SK-N-MC (cell line): ENCODE data around the gene BSPRY.

Source experiments
- EZH2 ChIP-seq: fragments of 200-600 bp; sonication (generic); IDR thresholded peaks from one replicate; pipeline ENCODE4 v1.6.1; 2017; ENCODE audit warnings: antibody characterized with exemption
- POLR2AphosphoS5 ChIP-seq: IDR thresholded peaks from 2 replicates; pipeline ENCODE4 v1.6.1; 2012; ENCODE audit warnings: mild to moderate bottlenecking, low read depth, low read length, borderline replicate concordance

DNA sequence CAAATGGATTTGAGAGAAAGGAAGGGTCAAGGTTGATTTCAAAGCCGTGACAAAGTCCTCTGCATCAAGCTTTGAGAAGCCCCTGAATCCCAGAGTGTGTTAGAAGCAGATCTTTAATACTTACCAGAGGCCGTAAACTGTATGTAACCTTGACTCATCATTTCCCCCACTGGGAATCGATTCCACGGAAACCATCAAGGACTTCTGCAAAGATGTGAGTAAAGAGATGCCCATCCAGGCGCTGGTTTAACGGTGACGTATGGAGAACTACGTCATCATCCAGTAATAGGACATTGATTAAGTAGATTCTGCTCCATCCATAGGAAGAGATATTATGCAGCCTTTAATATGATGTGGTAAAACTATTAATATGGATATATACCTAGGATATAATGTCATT is 47.8 kb upstream of the BSPRY start:
- no peak for TF ChIP-seq POLR2AphosphoS5
- TF ChIP-seq EZH2 = no peak
